Stomach smooth muscle (tissue), 2 donors: ENCODE results near the gene KLHL28.

Experiments
- H3K27ac ChIP-seq: one replicate; pipeline ENCODE4 v1.7.0; 2013; ENCODE audit warnings: mild to moderate bottlenecking, low read length, inconsistent platforms
- H3K27me3 ChIP-seq, 2 donors: one replicate each; pipeline ENCODE4 v1.7.0; 2013; ENCODE audit warnings: low read length in 2 of 2; ENCODE audit not compliant: insufficient read depth in 2 of 2, control insufficient read depth in 1 of 2
- H3K36me3 ChIP-seq, 2 donors: one replicate each; pipeline ENCODE4 v1.7.0; 2013; ENCODE audit warnings: low read length in 2 of 2; ENCODE audit not compliant: control insufficient read depth in 2 of 2, insufficient read depth in 2 of 2
- H3K4me1 ChIP-seq: one replicate; pipeline ENCODE4 v1.7.0; 2013; ENCODE audit warnings: low read length; ENCODE audit not compliant: control insufficient read depth, insufficient read depth
- H3K4me3 ChIP-seq, 2 donors: one replicate each; pipeline ENCODE4 v1.7.0; 2013; ENCODE audit warnings: low read length in 2 of 2
- H3K9ac ChIP-seq, 2 donors: one replicate each; pipeline ENCODE4 v1.7.0; 2013; ENCODE audit warnings: low read length in 2 of 2, mild to moderate bottlenecking in 1 of 2
- H3K9me3 ChIP-seq, 2 donors: one replicate each; pipeline ENCODE4 v1.7.0; 2013; ENCODE audit warnings: low read length in 2 of 2; ENCODE audit not compliant: control insufficient read depth in 2 of 2
- donor health status: healthy.
- donor health status: Pancreatic carcinoma.

Gene KLHL28

GRCh38 chr14:44940944-44941343 lies 20.8 kb downstream of the KLHL28 start:
- Histone ChIP-seq H3K27ac (no peak overlapping the region), H3K27me3 (no peaks in the 10 kb centered on the region), H3K9me3 (no peaks in the 10 kb centered on the region), H3K36me3 (peaks cover 4 to 13% of the 10 kb centered on the region in 2 donors), H3K9ac (no peak overlapping the region), H3K4me1 (no peaks in the 10 kb centered on the region), H3K4me3 (no peak overlapping the region)

- Histone ChIP-seq H3K9ac (no peak overlapping the region), H3K36me3 (peaks cover 4 to 10% of the 10 kb centered on the region in 2 donors), H3K27ac (no peak overlapping the region), H3K27me3 (no peaks in the 10 kb centered on the region), H3K9me3 (no peaks in the 10 kb centered on the region), H3K4me1 (no peaks in the 10 kb centered on the region), H3K4me3 (no peak overlapping the region)
Observed at GRCh38 chr14:44940211-44940610, 21.5 kb downstream of the KLHL28 start.

DNA sequence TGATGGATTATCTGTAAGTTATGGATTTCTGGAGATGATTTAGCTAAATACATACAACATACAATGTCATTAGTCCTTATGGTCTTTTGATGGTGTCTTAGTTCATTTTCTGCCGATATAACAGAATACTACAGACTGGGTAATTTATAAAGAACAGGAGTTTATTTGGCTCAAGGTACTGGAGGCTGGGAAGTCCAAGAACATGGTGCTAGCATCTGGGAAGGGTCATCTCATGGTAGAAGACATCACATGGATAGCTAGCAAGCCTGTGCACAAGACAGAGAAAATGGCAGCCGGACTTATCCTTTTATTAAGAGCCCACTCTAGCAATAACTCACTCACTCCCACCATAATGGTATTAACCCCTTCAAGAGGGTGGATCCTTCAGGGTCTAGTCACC lies 24.2 kb downstream of the KLHL28 start:
- peaks cover 4 to 6% of the 10 kb centered on the region in 2 donors for H3K36me3 ChIP-seq
- no peaks in the 10 kb centered on the region for H3K27me3 ChIP-seq
- no peak overlapping the region for H3K27ac ChIP-seq
- H3K9me3 ChIP-seq = no peaks in the 10 kb centered on the region
- no peak overlapping the region for H3K9ac ChIP-seq
- no peaks in the 10 kb centered on the region for H3K4me1 ChIP-seq
- H3K4me3 ChIP-seq = no peak overlapping the region

DNA sequence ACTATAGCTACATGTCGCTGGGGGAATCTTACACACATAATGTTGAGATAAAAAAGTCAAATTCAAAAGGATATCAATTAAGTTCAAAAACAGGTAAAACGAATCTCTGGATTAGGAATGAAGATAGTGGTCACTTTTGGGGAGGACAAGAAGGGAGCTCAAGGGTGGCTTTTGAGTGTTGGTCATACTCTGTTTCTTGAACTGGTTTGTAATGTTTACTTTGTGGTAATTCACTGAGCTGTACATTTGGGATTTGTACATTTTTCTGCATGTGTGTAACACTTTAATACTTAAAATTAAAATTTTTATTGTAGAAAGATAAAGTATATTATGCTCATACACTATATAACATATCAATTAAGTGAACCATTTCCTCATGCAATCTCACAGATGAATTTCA lies 26.6 kb downstream of the KLHL28 start:
- Histone ChIP-seq H3K4me3 (no peak overlapping the region), H3K9ac (no peak overlapping the region), H3K36me3 (peaks cover 4 to 6% of the 10 kb centered on the region in 2 donors), H3K4me1 (no peaks in the 10 kb centered on the region), H3K9me3 (no peaks in the 10 kb centered on the region), H3K27ac (no peak overlapping the region), H3K27me3 (no peaks in the 10 kb centered on the region)

GRCh38 chr14:44928793-44929192 lies 33.0 kb downstream of the KLHL28 start:
- Histone ChIP-seq H3K9ac (no peak overlapping the region), H3K9me3 (no peaks in the 10 kb centered on the region), H3K4me3 (no peak overlapping the region), H3K27me3 (no peaks in the 10 kb centered on the region), H3K27ac (no peak overlapping the region), H3K4me1 (no peaks in the 10 kb centered on the region), H3K36me3 (peaks cover 0 to 4% of the 10 kb centered on the region in 2 donors)

- Histone ChIP-seq H3K9ac (peak overlapping the region in 1 of 2 donors; percentile 43), H3K4me3 (no peak overlapping the region), H3K9me3 (no peaks in the 10 kb centered on the region), H3K4me1 (peaks cover 3% of the 10 kb centered on the region), H3K27ac (no peak overlapping the region), H3K36me3 (no peaks in the 10 kb centered on the region), H3K27me3 (peaks cover 0 to 6% of the 10 kb centered on the region in 2 donors)
Observed at GRCh38 chr14:44914849-44915248, 46.9 kb downstream of the KLHL28 start.

- Histone ChIP-seq H3K36me3 (no peaks in the 10 kb centered on the region), H3K27ac (no peak overlapping the region), H3K9ac (peak overlapping the region; percentile 42), H3K27me3 (peaks cover 0 to 6% of the 10 kb centered on the region in 2 donors), H3K4me3 (peak overlapping the region; percentile 58 to 73), H3K9me3 (no peaks in the 10 kb centered on the region), H3K4me1 (peaks cover 3% of the 10 kb centered on the region)
Observed at GRCh38 chr14:44912041-44912869, 49.5 kb downstream of the KLHL28 start.

GRCh38 chr14:44910821-44911220 lies 50.9 kb downstream of the KLHL28 start:
- Histone ChIP-seq H3K4me3 (no peak overlapping the region), H3K27ac (no peak overlapping the region), H3K27me3 (peaks cover 0 to 6% of the 10 kb centered on the region in 2 donors), H3K36me3 (no peaks in the 10 kb centered on the region), H3K9me3 (no peaks in the 10 kb centered on the region), H3K9ac (no peak overlapping the region), H3K4me1 (peaks cover 3% of the 10 kb centered on the region)

DNA sequence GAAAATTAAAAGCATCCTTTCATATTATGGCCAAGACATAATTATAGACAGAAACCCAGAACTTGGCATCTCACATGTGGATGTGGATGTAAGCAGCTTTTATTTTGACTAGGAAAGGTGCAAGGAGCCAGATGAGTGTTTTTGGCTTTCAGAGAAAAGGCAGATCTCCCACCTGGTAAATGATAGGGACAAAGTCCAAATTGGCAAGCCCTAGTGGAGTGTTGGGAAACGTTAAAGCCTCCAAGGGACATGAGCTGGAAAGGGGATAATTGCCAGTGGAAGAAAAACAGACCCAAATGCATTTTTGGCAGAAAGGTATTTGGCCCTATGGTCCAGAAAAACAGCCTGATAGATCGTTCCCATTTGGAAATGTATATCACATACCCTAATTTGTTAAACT lies 60.1 kb downstream of the KLHL28 start:
- Histone ChIP-seq H3K27me3 (no peaks in the 10 kb centered on the region), H3K4me3 (peak overlapping the region in 1 of 2 donors; percentile 17), H3K9me3 (no peaks in the 10 kb centered on the region), H3K9ac (no peak overlapping the region), H3K36me3 (peaks cover 3 to 8% of the 10 kb centered on the region in 2 donors), H3K4me1 (peaks cover 6% of the 10 kb centered on the region), H3K27ac (no peak overlapping the region)

DNA sequence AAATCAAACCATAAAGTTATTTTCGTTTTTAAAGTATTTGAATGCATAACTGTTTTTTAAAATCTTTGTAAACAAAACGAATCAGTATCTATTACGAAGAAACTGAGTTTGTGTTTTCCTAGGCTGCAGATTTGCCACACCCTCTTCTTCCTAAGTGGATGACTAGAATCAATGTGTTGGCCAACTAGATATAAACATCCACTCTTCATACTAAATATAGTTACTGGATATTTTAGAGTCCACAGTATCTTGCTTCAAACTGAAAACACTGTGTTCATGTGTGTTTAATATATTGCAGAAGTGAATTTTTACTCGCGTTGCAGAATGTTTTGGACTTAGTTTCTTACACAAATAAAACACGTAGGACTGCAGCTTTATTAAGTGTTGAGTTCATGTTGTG lies 63.2 kb downstream of the KLHL28 start:
- peak overlapping the region; percentile 81 to 87 for H3K4me3 ChIP-seq
- H3K36me3 ChIP-seq = peaks cover 0 to 3% of the 10 kb centered on the region in 2 donors
- H3K9ac ChIP-seq = peak overlapping the region in 1 of 2 donors; percentile 0
- peaks cover 11% of the 10 kb centered on the region for H3K4me1 ChIP-seq
- no peaks in the 10 kb centered on the region for H3K9me3 ChIP-seq
- no peaks in the 10 kb centered on the region for H3K27me3 ChIP-seq
- H3K27ac ChIP-seq = no peak overlapping the region

GRCh38 chr14:44897845-44898151 lies 63.9 kb downstream of the KLHL28 start:
- peaks cover 11% of the 10 kb centered on the region for H3K4me1 ChIP-seq
- H3K4me3 ChIP-seq = peak overlapping the region; percentile 81 to 87
- peak overlapping the region; percentile 61 to 84 for H3K9ac ChIP-seq
- H3K27ac ChIP-seq = peak overlapping the region; percentile 94
- H3K36me3 ChIP-seq = peaks cover 0 to 3% of the 10 kb centered on the region in 2 donors
- no peaks in the 10 kb centered on the region for H3K9me3 ChIP-seq
- no peaks in the 10 kb centered on the region for H3K27me3 ChIP-seq
